CD14-positive monocyte (primary cell): ENCODE results near the gene STX12. TPM values are rescaled to one million over a fixed set of nuclear protein-coding genes. Genes with fewer than 3 reads are reported as not detected.
"Not testable (repeated sequence)": the region's sequence is repeated elsewhere in the genome, so short reads cannot be mapped to it uniquely, and the experiment has no call there.

Experiments used
- DNase-seq, 3 donors: peaks; one replicate each; pipeline ENCODE4 v3.0.0-alpha.2; 2011 to 2022
- H2AFZ ChIP-seq: 2 replicates; pipeline ENCODE4 v1.6.0; 2012; ENCODE audit warnings: mild to moderate bottlenecking, low read depth, low read length, inconsistent platforms; ENCODE audit not compliant: insufficient read depth, poor library complexity, severe bottlenecking
- H3K27ac ChIP-seq, 2 donors: 1 replicate in 1 of 2; 2 replicates in 1 of 2; pipeline ENCODE4 v1.5.1; 2012 to 2013; ENCODE audit warnings: low read length in 2 of 2, control low read depth in 1 of 2, inconsistent platforms in 1 of 2, low read depth in 1 of 2, mild to moderate bottlenecking in 1 of 2
- H3K27me3 ChIP-seq, 2 donors: one replicate each; pipeline versions ENCODE4 v1.6.0 to v1.6.1; 2011 to 2013; ENCODE audit warnings: low read length in 2 of 2; ENCODE audit not compliant: control insufficient read depth in 2 of 2, insufficient read depth in 2 of 2
- H3K36me3 ChIP-seq, 2 donors: replicated peaks in 1 of 2; 1 replicate in 1 of 2; 2 replicates in 1 of 2; pipeline versions ENCODE4 v1.5.1 to v1.6.1; 2012 to 2013; ENCODE audit warnings: low read length in 2 of 2, control low read depth in 1 of 2, inconsistent platforms in 1 of 2, mild to moderate bottlenecking in 1 of 2; ENCODE audit not compliant: insufficient read depth in 2 of 2, control insufficient read depth in 1 of 2
- H3K4me1 ChIP-seq, 2 donors: 1 replicate in 1 of 2; 2 replicates in 1 of 2; pipeline versions ENCODE4 v1.5.1 to v1.6.1; 2012 to 2013; ENCODE audit warnings: low read length in 2 of 2, control low read depth in 1 of 2, inconsistent platforms in 1 of 2, mild to moderate bottlenecking in 1 of 2, moderate library complexity in 1 of 2; ENCODE audit not compliant: insufficient read depth in 2 of 2, control insufficient read depth in 1 of 2
- H3K4me2 ChIP-seq: replicated peaks from 2 replicates; pipeline ENCODE3; 2012; ENCODE audit warnings: low read length, moderate library complexity, mild to moderate bottlenecking; ENCODE audit not compliant: poor library complexity, severe bottlenecking; ENCODE audit errors: extremely low read depth
- H3K4me3 ChIP-seq, 3 experiments: fragments of 200-600 bp in 1 of 3; sonication (generic) in 1 of 3; replicated peaks in 1 of 3; 1 replicate in 2 of 3; 2 replicates in 1 of 3; pipeline ENCODE4 v1.5.1; 2011 to 2013; ENCODE audit warnings: low read length in 3 of 3, mild to moderate bottlenecking in 3 of 3, control low read depth in 2 of 3, low read depth in 2 of 3, inconsistent platforms in 1 of 3, moderate library complexity in 1 of 3
- H3K79me2 ChIP-seq: 2 replicates; pipeline ENCODE4 v1.6.0; 2012; ENCODE audit warnings: mild to moderate bottlenecking, control low read depth, inconsistent platforms, low read length, moderate library complexity; ENCODE audit not compliant: insufficient read depth
- H3K9ac ChIP-seq: 2 replicates; pipeline ENCODE4 v1.6.0; 2017; ENCODE audit warnings: low read length, mild to moderate bottlenecking; ENCODE audit not compliant: insufficient read depth, poor library complexity, severe bottlenecking
- H3K9me3 ChIP-seq, 2 donors: replicated peaks in 1 of 2; 1 replicate in 1 of 2; 2 replicates in 1 of 2; pipeline versions ENCODE4 v1.5.1 to v1.6.1; 2012 to 2013; ENCODE audit warnings: low read length in 2 of 2, control low read depth in 1 of 2; ENCODE audit not compliant: control insufficient read depth in 1 of 2, insufficient read depth in 1 of 2
- H4K20me1 ChIP-seq: 2 replicates; pipeline ENCODE4 v1.6.0; 2012; ENCODE audit warnings: mild to moderate bottlenecking, low read length, control low read depth, moderate library complexity; ENCODE audit not compliant: insufficient read depth
- H3K27ac Mint-ChIP-seq, 7 donors: one replicate each; pipeline ENCODE4 v1.8.0; 2020; ENCODE audit warnings: mild to moderate bottlenecking in 7 of 7, mixed read lengths in 7 of 7, moderate library complexity in 6 of 7, inconsistent platforms in 2 of 7
- H3K27me3 Mint-ChIP-seq, 3 donors: one replicate each; pipeline ENCODE4 v1.8.0; 2021 to 2022; ENCODE audit warnings: low read depth in 3 of 3, mild to moderate bottlenecking in 3 of 3, mixed read lengths in 3 of 3, moderate library complexity in 3 of 3, inconsistent platforms in 1 of 3
- H3K36me3 Mint-ChIP-seq, 2 donors: one replicate each; pipeline ENCODE4 v1.8.0; 2020; ENCODE audit warnings: mixed read lengths in 2 of 2, inconsistent platforms in 1 of 2, mild to moderate bottlenecking in 1 of 2
- H3K4me1 Mint-ChIP-seq: one replicate; pipeline ENCODE4 v1.8.0; 2020; ENCODE audit warnings: mild to moderate bottlenecking, mixed read lengths
- H3K4me3 Mint-ChIP-seq, 2 donors: one replicate each; pipeline ENCODE4 v1.8.0; 2020; ENCODE audit warnings: mild to moderate bottlenecking in 2 of 2, mixed read lengths in 2 of 2, moderate library complexity in 1 of 2
- H3K9me3 Mint-ChIP-seq, 7 donors: one replicate each; pipeline ENCODE4 v1.8.0; 2020 to 2022; ENCODE audit warnings: mixed read lengths in 7 of 7, mild to moderate bottlenecking in 6 of 7, moderate library complexity in 6 of 7, inconsistent platforms in 2 of 7
- WGBS: methylation state at CpG from one replicate; pipeline ENCODE4 v1.1.5; 2013; ENCODE audit warnings: missing lambda C conversion rate; ENCODE audit not compliant: insufficient coverage; 5-methylcytosine and 5-hydroxymethylcytosine counted together
- intact Hi-C, 2 donors: fragments of 100-400 bp; cut with micrococcal nuclease; formaldehyde crosslinking; loops; one replicate each; pipeline versions ENCODE4 v1.15.0 to v1.15.1; 2023
- polyA plus RNA-seq, 3 donors: library from polyadenylated mRNA; depleted of rRNA in 1 of 3; unstranded in 2 of 3; stranded (reverse) in 1 of 3; fragments of 300-500 nt in 2 of 3; fragments of >200 nt in 1 of 3; fragmentation: Illumina TruSeq in 2 of 3; gene quantifications; 1 replicate in 2 of 3; 2 replicates in 1 of 3; pipeline ENCODE4 v1.2.3, GENCODE V29; 2012 to 2021
- TF ChIP-seq, protein P1 (sequence below): fragments of 200-600 bp; IDR thresholded peaks from one replicate; pipeline ENCODE4 v1.8.0; 2022; ENCODE audit warnings: antibody characterized with exemption, mild to moderate bottlenecking

The STX12 gene
- polyA plus RNA-seq, 3 donors, result 29.4 to 49.4 (median 36.2) TPM

DNA sequence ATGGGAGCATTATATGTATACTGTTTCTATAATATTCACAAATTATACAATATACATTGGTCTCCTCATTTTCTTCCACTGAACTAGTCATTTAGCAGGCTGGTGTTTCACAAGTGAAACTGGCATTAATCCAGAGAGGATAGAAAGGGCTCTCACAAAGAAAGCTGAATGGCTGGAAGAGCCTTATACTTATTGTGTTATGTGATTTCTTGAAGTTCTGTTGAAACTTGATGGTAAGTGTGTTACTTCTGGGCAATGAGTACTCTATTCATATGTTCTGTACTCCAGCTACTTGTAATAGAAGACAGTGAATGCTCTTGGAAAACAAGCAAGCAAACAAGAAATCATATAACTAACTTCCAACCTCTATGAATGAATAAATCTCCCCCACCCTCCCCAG is 14.9 kb downstream of the STX12 start:
- H3K27me3 ChIP-seq, result no peaks in the 10 kb centered on the region
- H3K9me3 ChIP-seq, result no peaks in the 10 kb centered on the region
- Mint-ChIP-seq H3K4me3 (no peak overlapping the region), H3K9me3 (peaks cover 0 to 2% (median 0%) of the 10 kb centered on the region in 7 donors), H3K27me3 (no peaks in the 10 kb centered on the region), H3K27ac (peak overlapping the region in 4 of 7 donors; percentile 35 to 67 (median 46)), H3K36me3 (peaks cover 21 to 32% of the 10 kb centered on the region in 2 donors), H3K4me1 (peaks cover 34% of the 10 kb centered on the region)
- no peak overlapping the region for H2AFZ ChIP-seq
- DNase-seq, result no peak
- intact Hi-C loops, result no loop called here
- TF ChIP-seq, protein P1, sequence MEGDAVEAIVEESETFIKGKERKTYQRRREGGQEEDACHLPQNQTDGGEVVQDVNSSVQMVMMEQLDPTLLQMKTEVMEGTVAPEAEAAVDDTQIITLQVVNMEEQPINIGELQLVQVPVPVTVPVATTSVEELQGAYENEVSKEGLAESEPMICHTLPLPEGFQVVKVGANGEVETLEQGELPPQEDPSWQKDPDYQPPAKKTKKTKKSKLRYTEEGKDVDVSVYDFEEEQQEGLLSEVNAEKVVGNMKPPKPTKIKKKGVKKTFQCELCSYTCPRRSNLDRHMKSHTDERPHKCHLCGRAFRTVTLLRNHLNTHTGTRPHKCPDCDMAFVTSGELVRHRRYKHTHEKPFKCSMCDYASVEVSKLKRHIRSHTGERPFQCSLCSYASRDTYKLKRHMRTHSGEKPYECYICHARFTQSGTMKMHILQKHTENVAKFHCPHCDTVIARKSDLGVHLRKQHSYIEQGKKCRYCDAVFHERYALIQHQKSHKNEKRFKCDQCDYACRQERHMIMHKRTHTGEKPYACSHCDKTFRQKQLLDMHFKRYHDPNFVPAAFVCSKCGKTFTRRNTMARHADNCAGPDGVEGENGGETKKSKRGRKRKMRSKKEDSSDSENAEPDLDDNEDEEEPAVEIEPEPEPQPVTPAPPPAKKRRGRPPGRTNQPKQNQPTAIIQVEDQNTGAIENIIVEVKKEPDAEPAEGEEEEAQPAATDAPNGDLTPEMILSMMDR, result no peak
- peaks cover 19 to 33% of the 10 kb centered on the region in 2 donors for H3K4me1 ChIP-seq
- H3K79me2 ChIP-seq, result peaks cover 71% of the 10 kb centered on the region
- H4K20me1 ChIP-seq, result peaks cover 90% of the 10 kb centered on the region
- no peak overlapping the region for H3K4me3 ChIP-seq
- peaks cover 7 to 29% of the 10 kb centered on the region in 2 donors for H3K36me3 ChIP-seq
- H3K27ac ChIP-seq, result peak overlapping the region in 1 of 2 donors; percentile 40
- no peak overlapping the region for H3K9ac ChIP-seq
- H3K4me2 ChIP-seq, result no peak overlapping the region

DNA sequence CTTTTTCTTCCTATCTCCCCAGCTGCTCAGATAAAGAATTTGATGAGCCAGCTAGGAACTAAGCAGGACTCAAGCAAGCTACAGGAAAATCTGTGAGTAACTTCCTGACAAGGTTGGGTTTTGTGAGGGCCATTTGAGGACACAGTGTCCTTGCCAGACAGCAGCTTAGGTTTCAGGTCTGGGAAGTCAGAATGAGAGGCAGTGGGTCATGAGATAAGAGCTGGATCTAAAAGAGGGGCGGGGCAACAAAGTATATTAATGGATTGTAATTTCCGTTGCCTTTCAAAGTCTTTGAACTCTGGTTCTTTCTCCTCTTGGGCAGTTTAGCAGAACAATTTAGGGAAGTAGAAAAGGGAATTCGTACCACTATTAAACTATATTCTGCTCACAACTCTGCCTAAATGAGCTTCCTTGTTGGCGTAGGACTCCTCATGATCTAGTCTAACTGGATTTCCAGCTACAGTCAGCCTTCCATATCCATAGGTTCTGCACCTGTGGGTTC is 16.6 kb downstream of the STX12 start:
- peaks cover 19 to 33% of the 10 kb centered on the region in 2 donors for H3K4me1 ChIP-seq
- H3K36me3 Mint-ChIP-seq, result peaks cover 37 to 45% of the 10 kb centered on the region in 2 donors
- peak overlapping the region; percentile 82 to 97 (median 92) for H3K27ac Mint-ChIP-seq
- H3K9me3 ChIP-seq, result no peaks in the 10 kb centered on the region
- H3K4me3 Mint-ChIP-seq, result peak overlapping the region in 1 of 2 donors; percentile 49
- no peak overlapping the region for H2AFZ ChIP-seq
- intact Hi-C loops, result no loop called here
- TF ChIP-seq, protein P1, result no peak
- peak overlapping the region in 1 of 3 experiments; percentile 13 for H3K4me3 ChIP-seq
- peak overlapping the region; percentile 6 to 68 for H3K27ac ChIP-seq
- DNase-seq, result peak; percentile 40 to 63 (median 54)
- peaks cover 31% of the 10 kb centered on the region for H3K4me1 Mint-ChIP-seq
- WGBS, result 0% methylated on average over 1 of the region's 4 CpGs
- H3K4me2 ChIP-seq, result peak overlapping the region; percentile 12
- H4K20me1 ChIP-seq, result peaks cover 88% of the 10 kb centered on the region
- H3K9me3 Mint-ChIP-seq, result peaks cover 0 to 2% (median 0%) of the 10 kb centered on the region in 7 donors
- no peaks in the 10 kb centered on the region for H3K27me3 ChIP-seq
- no peaks in the 10 kb centered on the region for H3K27me3 Mint-ChIP-seq
- peaks cover 54% of the 10 kb centered on the region for H3K79me2 ChIP-seq
- H3K9ac ChIP-seq, result no peak overlapping the region
- peaks cover 23 to 46% of the 10 kb centered on the region in 2 donors for H3K36me3 ChIP-seq

DNA sequence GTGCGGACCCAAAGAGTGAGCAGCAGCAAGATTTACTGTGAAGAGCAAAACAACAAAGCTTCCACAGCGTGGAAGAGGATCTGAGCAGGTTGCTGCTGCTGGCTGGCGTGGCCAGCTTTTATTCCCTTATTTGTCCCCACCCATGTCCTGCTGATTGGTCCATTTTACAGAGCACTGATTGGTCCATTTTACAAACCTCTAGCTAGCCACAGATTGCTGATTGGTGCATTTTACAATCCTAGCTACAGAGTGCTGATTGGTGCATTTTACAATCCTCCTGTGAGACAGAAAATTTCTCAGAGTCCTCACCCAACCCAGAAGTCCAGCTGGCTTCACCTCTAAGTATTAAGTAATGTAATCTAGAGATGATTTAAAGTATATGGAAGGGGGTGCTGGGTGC is 17.3 kb downstream of the STX12 start:
- Mint-ChIP-seq H3K36me3 (peaks cover 41 to 49% of the 10 kb centered on the region in 2 donors), H3K4me1 (peaks cover 31% of the 10 kb centered on the region), H3K27ac (peak overlapping the region; percentile 73 to 94 (median 87))
- H3K9me3 Mint-ChIP-seq, intact Hi-C loops, H3K4me3 Mint-ChIP-seq, H3K9ac ChIP-seq, DNase-seq, H3K4me3 ChIP-seq, H2AFZ ChIP-seq, H3K27me3 Mint-ChIP-seq, H3K4me2 ChIP-seq, H3K27me3 ChIP-seq, H3K9me3 ChIP-seq: not testable (repeated sequence)
- Histone ChIP-seq H4K20me1 (peaks cover 88% of the 10 kb centered on the region), H3K79me2 (peaks cover 48% of the 10 kb centered on the region), H3K27ac (peak overlapping the region; percentile 45 to 68), H3K36me3 (peaks cover 30 to 49% of the 10 kb centered on the region in 2 donors), H3K4me1 (peaks cover 19 to 33% of the 10 kb centered on the region in 2 donors)
- 83% methylated on average over 3 of the region's 3 CpGs for WGBS
